K562 (cell line): ENCODE results near the gene TMEM131. TPM values are rescaled to one million over a fixed set of nuclear protein-coding genes. Genes with fewer than 3 reads are reported as not detected.

Source experiments
- ATAC-seq: fragments of 200-7000 bp; cut with Tn5 transposase; 3 replicates; pipeline ENCODE4 v1.9.1; 2020; ENCODE audit warnings: moderate library complexity
- BruUV-seq: library from RNA; stranded (reverse); fragments of 400-500 nt; replicated peaks from 2 replicates; lab custom pipeline; 2021; lab: Mats Ljungman, UMichigan
- CTCF ChIA-PET: fragments of 300-600 bp; formaldehyde crosslinking; extraction: SDS; loops from one replicate; lab custom pipeline; 2021; ENCODE audit warnings: low intra/inter-chr PET ratio; lab: Yijun Ruan, JAX
- POLR2A ChIA-PET: fragments of 300-600, 350-650 bp; sonication (Branson Sonifier 250); formaldehyde crosslinking; extraction: SDS; loops from one replicate; lab custom pipeline; 2021; ENCODE audit warnings: antibody characterized with exemption, inconsistent platforms; lab: Yijun Ruan, JAX
- DNase-seq, 4 experiments: peaks; one replicate each; pipeline versions ENCODE4 v3.0.0 to v3.0.0-alpha.2; 2011 to 2018; ENCODE audit warnings: low spot score in 3 of 4, mixed read lengths in 3 of 4; ENCODE audit errors: extremely low read depth in 1 of 4
- FAIRE-seq: peaks from 2 replicates; lab custom pipeline; 2011; peaks lifted over from hg19 to GRCh38; lab: Jason Lieb, UNC
- H2AFZ ChIP-seq: 2 replicates; pipeline ENCODE4 v1.6.0; 2011; ENCODE audit warnings: low read depth, low read length, control low read depth, inconsistent platforms
- H3K27ac ChIP-seq: fragments of 200-600 bp; 3 replicates; pipeline ENCODE4 v1.8.0; 2011; ENCODE audit warnings: low read depth, mild to moderate bottlenecking, control low read depth, inconsistent platforms, low read length, moderate library complexity, mixed read lengths; ENCODE audit errors: extremely low read depth
- H3K27me3 ChIP-seq, 2 experiments: fragments of 300-600 bp in 1 of 2; 2 replicates in 1 of 2; 3 replicates in 1 of 2; pipeline versions ENCODE4 v1.6.0 to v1.8.0; 2011; ENCODE audit warnings: inconsistent platforms in 2 of 2, low read length in 2 of 2, mild to moderate bottlenecking in 1 of 2, mixed read lengths in 1 of 2, moderate library complexity in 1 of 2; ENCODE audit not compliant: control insufficient read depth in 2 of 2, insufficient read depth in 2 of 2
- H3K36me3 ChIP-seq: fragments of 300-600 bp; 3 replicates; pipeline ENCODE4 v1.8.0; 2011; ENCODE audit warnings: mild to moderate bottlenecking, low read length, inconsistent platforms; ENCODE audit not compliant: control insufficient read depth, insufficient read depth
- H3K4me1 ChIP-seq, 2 experiments: fragments of 200-600 bp in 1 of 2; replicated peaks in 1 of 2; 2 replicates in 1 of 2; 3 replicates in 1 of 2; pipeline versions ENCODE4 v1.5.1 to v1.8.0; 2011; ENCODE audit warnings: inconsistent platforms in 2 of 2, low read length in 2 of 2, mild to moderate bottlenecking in 1 of 2, mixed read lengths in 1 of 2, moderate library complexity in 1 of 2; ENCODE audit not compliant: control insufficient read depth in 2 of 2, insufficient read depth in 2 of 2
- H3K4me2 ChIP-seq: 2 replicates; pipeline ENCODE4 v1.6.1; 2011; ENCODE audit warnings: low read length, control low read depth, inconsistent platforms, mixed read lengths; ENCODE audit not compliant: insufficient read depth
- H3K4me3 ChIP-seq: fragments of 200-600 bp; sonication (generic), shearing (Covaris generic); 2 replicates; pipeline ENCODE4 v1.5.1; 2016; ENCODE audit warnings: control low read depth, inconsistent platforms
- H3K79me2 ChIP-seq: fragments of 200-600 bp; 3 replicates; pipeline ENCODE4 v1.8.0; 2011; ENCODE audit warnings: low read length, inconsistent platforms; ENCODE audit not compliant: control insufficient read depth, insufficient read depth
- H3K9ac ChIP-seq, 2 experiments: 2 replicates each; pipeline versions ENCODE4 v1.6.0 to v1.6.1; 2011; ENCODE audit warnings: low read depth in 2 of 2, low read length in 2 of 2, control low read depth in 1 of 2, inconsistent platforms in 1 of 2, mild to moderate bottlenecking in 1 of 2, mixed read lengths in 1 of 2; ENCODE audit not compliant: insufficient read depth in 1 of 2
- H3K9me1 ChIP-seq: one replicate; pipeline ENCODE4 v1.6.0; 2011; ENCODE audit warnings: inconsistent platforms, mild to moderate bottlenecking, low read length, moderate library complexity; ENCODE audit not compliant: control insufficient read depth, insufficient read depth
- H3K9me3 ChIP-seq: replicated peaks from 2 replicates; pipeline ENCODE4 v1.5.1; 2011; ENCODE audit warnings: low read depth, low read length, inconsistent platforms; ENCODE audit not compliant: control insufficient read depth, insufficient read depth
- H4K20me1 ChIP-seq: replicated peaks from 2 replicates; pipeline ENCODE4 v1.6.1; 2011; ENCODE audit warnings: low read length, inconsistent platforms, mixed read lengths; ENCODE audit not compliant: control insufficient read depth, insufficient read depth
- KLF6 ChIP-seq: fragments of 250-450 bp; sonication (Bioruptor Pico); IDR thresholded peaks from 2 replicates; pipeline ENCODE4 v1.4.0; 2020; ENCODE audit warnings: mild to moderate bottlenecking, moderate library complexity, borderline replicate concordance
- MBD2 ChIP-seq: sonication (generic); IDR thresholded peaks from 2 replicates; pipeline ENCODE4 v1.6.1; 2016; ENCODE audit warnings: low read depth, borderline replicate concordance
- UBTF ChIP-seq, 2 experiments: IDR thresholded peaks; 2 replicates each; pipeline ENCODE4 v1.6.1; 2012; ENCODE audit warnings: improper control_type of control experiment in 2 of 2, low read depth in 2 of 2, low read length in 2 of 2, borderline replicate concordance in 1 of 2
- ZFP1 ChIP-seq: fragments of 450-650 bp; formaldehyde crosslinking; IDR thresholded peaks from 2 replicates; pipeline ENCODE4 v1.4.0; 2020; ENCODE audit warnings: mild to moderate bottlenecking, mixed read lengths
- ZNF407 ChIP-seq: fragments of 450-650 bp; IDR thresholded peaks from 2 replicates; pipeline ENCODE4 v1.6.1; 2016; ENCODE audit warnings: low read depth
- WGBS: fragments of 100-300 bp; shearing (Covaris generic); methylation state at CpG from one replicate; pipeline ENCODE4 v1.1.6; 2016; ENCODE audit warnings: low coverage, mixed read lengths; ENCODE audit not compliant: insufficient coverage; ENCODE audit errors: missing lambda C conversion rate; 5-methylcytosine and 5-hydroxymethylcytosine counted together
- in situ Hi-C: fragments of 300-500 bp; cut with MboI; formaldehyde crosslinking; loops from 4 replicates; pipeline ENCODE4 v1.15.0; 2018; ENCODE audit warnings: inconsistent platforms, mixed read lengths
- intact Hi-C: fragments of 100-400 bp; cut with micrococcal nuclease; formaldehyde crosslinking; loops from 2 replicates; pipeline ENCODE4 v1.14.2; 2022
- polyA plus RNA-seq, 8 experiments: library from polyadenylated mRNA; depleted of rRNA in 4 of 8; stranded (reverse) in 5 of 8; unstranded in 3 of 8; fragments of >200 nt; fragmentation: Nextera tagmentation in 2 of 8; fragmentation: Illumina TruSeq in 1 of 8; extraction: Ambion mirVana in 2 of 8; extraction: Trizol in 1 of 8; gene quantifications; 2 replicates each; pipeline versions ENCODE4 v1.2.1 to v1.2.3, GENCODE V29; 2011 to 2014; ENCODE audit warnings: inconsistent platforms in 1 of 8, missing spikeins in 1 of 8
- total RNA-seq, 7 experiments: library from RNA; depleted of rRNA in 6 of 7; stranded (reverse); fragments of >200 nt in 6 of 7; fragmentation: Illumina TruSeq in 2 of 7; extraction: Trizol in 2 of 7; gene quantifications; 2 replicates each; pipeline versions ENCODE4 v1.2.1 to v1.2.3, GENCODE V29; 2011 to 2021; ENCODE audit warnings: low replicate concordance in 1 of 7

TMEM131 gene
- total and polyA plus RNA-seq, 9 of the 15 experiments (the other 6 are each of a cell fraction or from before 2014, with no cell fraction given), result 2.5 to 21.1 (median 12.4) TPM

GRCh38 chr2:97775074-97775473 is 220.7 kb downstream of the TMEM131 start:
- Histone ChIP-seq H3K4me1 (peaks cover 0 to 3% of the 10 kb centered on the region in 2 experiments; a peak in 2 of 5 replicates), H2AFZ (no peak overlapping the region), H3K27me3 (no peaks in the 10 kb centered on the region), H3K4me3 (no peak overlapping the region), H3K9me1 (no peaks in the 10 kb centered on the region), H3K9ac (no peak overlapping the region), H3K79me2 (no peaks in the 10 kb centered on the region), H3K4me2 (no peak overlapping the region), H3K9me3 (no peaks in the 10 kb centered on the region), H3K27ac (no peak overlapping the region), H4K20me1 (no peaks in the 10 kb centered on the region), H3K36me3 (peaks cover 34% of the 10 kb centered on the region; the same call in 1 of the 3 replicates)
- TF ChIP-seq KLF6 (CRISPR knock-in tag), result no peak
- TF ChIP-seq UBTF (IDR thresholded peaks at IDR 0.05; ENCODE audit: borderline replicate concordance in 1 of 2, low read depth in 2 of 2, low read length in 2 of 2), result no peak
- no peak for TF ChIP-seq MBD2
- no peak for TF ChIP-seq ZNF407
- TF ChIP-seq ZFP1 (CRISPR knock-in tag), result no peak
- DNase-seq (no peak), ATAC-seq (no peak), FAIRE-seq (no peak)
- in situ Hi-C loops (no loop called here), intact Hi-C loops (no loop called here)
- ChIA-PET CTCF (no interaction called here), POLR2A (interaction anchor here (0.7 to 1.1 kb wide), 4 partner anchors 9 to 23 kb away, joined by 3 to 4 read pairs (median 3); no protein-coding TSS in a partner anchor)
- BruUV-seq, result no TSS peak
- WGBS, result 82% methylated on average over 11 of the region's 11 CpGs
